A549 (cell line): ENCODE measurements around the gene CAPN2.

Experiments
- BCL3 ChIP-seq: fragments of >200 bp; sonication (Bioruptor Twin); formaldehyde crosslinking; IDR thresholded peaks from 3 replicates; pipeline ENCODE4 v1.6.1; 2016
- CEBPB ChIP-seq, 2 experiments: fragments of >200 bp in 1 of 2; sonication (Bioruptor Twin) in 1 of 2; formaldehyde crosslinking in 1 of 2; IDR thresholded peaks; 2 replicates each; pipeline ENCODE4 v1.6.1; 2012 to 2016
- CTCF ChIP-seq: fragments of >200 bp; sonication (Bioruptor Twin); formaldehyde crosslinking; IDR thresholded peaks from 3 replicates; pipeline ENCODE4 v1.5.1; 2016
- EP300 ChIP-seq, 2 experiments: fragments of >200 bp; sonication (Bioruptor Twin); formaldehyde crosslinking; IDR thresholded peaks; 2 replicates in 1 of 2; 3 replicates in 1 of 2; pipeline ENCODE4 v1.6.1; 2016 to 2017
- HDAC2 ChIP-seq: fragments of 200-600 bp; sonication (generic); IDR thresholded peaks from 2 replicates; pipeline ENCODE4 v1.6.1; 2016
- JUN ChIP-seq, 2 experiments: fragments of >200 bp; sonication (Bioruptor Twin); formaldehyde crosslinking; IDR thresholded peaks; 2 replicates in 1 of 2; 3 replicates in 1 of 2; pipeline ENCODE4 v1.6.1; 2016 to 2017
- MAFK ChIP-seq: fragments of 450-650 bp; IDR thresholded peaks from 2 replicates; pipeline ENCODE4 v1.6.1; 2014; ENCODE audit not compliant: partially characterized antibody
- MAX ChIP-seq: IDR thresholded peaks from 2 replicates; pipeline ENCODE4 v1.6.1; 2012
- POLR2A ChIP-seq: IDR thresholded peaks from 2 replicates; pipeline ENCODE4 v1.6.1; 2012; ENCODE audit warnings: mild to moderate bottlenecking, low read length
- POLR2AphosphoS2 ChIP-seq: conservative IDR thresholded peaks from 2 replicates; pipeline ENCODE4 v1.6.1; 2012; ENCODE audit warnings: low read length, improper control_type of control experiment, inconsistent platforms
- RAD21 ChIP-seq, 2 experiments: fragments of >200 bp in 1 of 2; sonication (Bioruptor Twin) in 1 of 2; formaldehyde crosslinking in 1 of 2; IDR thresholded peaks in 1 of 2; conservative IDR thresholded peaks in 1 of 2; 2 replicates in 1 of 2; 3 replicates in 1 of 2; pipeline ENCODE4 v1.6.1; 2012 to 2018; ENCODE audit warnings: inconsistent platforms in 1 of 2
- REST ChIP-seq: fragments of 200-600 bp; sonication (generic); IDR thresholded peaks from 2 replicates; pipeline ENCODE4 v1.6.1; 2016; ENCODE audit warnings: antibody characterized with exemption, mild to moderate bottlenecking, moderate library complexity
- SREBF2 ChIP-seq: fragments of 450-650 bp; IDR thresholded peaks from 2 replicates; pipeline ENCODE4 v1.6.1; 2014; ENCODE audit warnings: mild to moderate bottlenecking, moderate library complexity
- TP53 ChIP-seq: fragments of 250-450 bp; sonication (Bioruptor Pico); IDR thresholded peaks from 2 replicates; pipeline ENCODE4 v1.5.0; 2021; ENCODE audit warnings: mild to moderate bottlenecking, moderate library complexity

GRCh38 chr1:223733898-223734852 is 21.8 kb downstream of the CAPN2 start:
- TF ChIP-seq CEBPB (IDR thresholded peaks at IDR 0.05) (no peak), CTCF (no peak), POLR2AphosphoS2 (no peak), REST (no peak), POLR2A (no peak), EP300 (IDR thresholded peaks at IDR 0.05) (no peak), HDAC2 (no peak), MAX (no peak), BCL3 (no peak), TP53 (no peak), JUN (IDR thresholded peaks at IDR 0.05) (no peak), RAD21 (conservative IDR thresholded peaks at IDR 0.05 in 1 of 2, IDR thresholded peaks at IDR 0.05 in 1 of 2) (no peak), SREBF2 (no peak), MAFK (no peak)
